KOPT-K1 (cell line): Measurements from ENCODE around the gene TADA2A.

Experiments used
- H3K27ac ChIP-seq: fragments of 200-600 bp; sonication (generic); 2 replicates; pipeline ENCODE4 v1.5.1; 2016; ENCODE audit warnings: antibody characterized with exemption, mild to moderate bottlenecking, low read depth, low read length; ENCODE audit not compliant: poor library complexity, severe bottlenecking
- H3K36me3 ChIP-seq: fragments of 200-600 bp; sonication (generic); 2 replicates; pipeline ENCODE4 v1.5.1; 2017; ENCODE audit warnings: antibody characterized with exemption, mild to moderate bottlenecking, low read length, moderate library complexity; ENCODE audit not compliant: insufficient read depth
- H3K9me3 ChIP-seq: fragments of 200-600 bp; sonication (generic); 2 replicates; pipeline ENCODE4 v1.5.1; 2017; ENCODE audit warnings: antibody characterized with exemption, low read length, mild to moderate bottlenecking; ENCODE audit not compliant: insufficient read depth, poor library complexity, severe bottlenecking

Gene TADA2A, protein sequence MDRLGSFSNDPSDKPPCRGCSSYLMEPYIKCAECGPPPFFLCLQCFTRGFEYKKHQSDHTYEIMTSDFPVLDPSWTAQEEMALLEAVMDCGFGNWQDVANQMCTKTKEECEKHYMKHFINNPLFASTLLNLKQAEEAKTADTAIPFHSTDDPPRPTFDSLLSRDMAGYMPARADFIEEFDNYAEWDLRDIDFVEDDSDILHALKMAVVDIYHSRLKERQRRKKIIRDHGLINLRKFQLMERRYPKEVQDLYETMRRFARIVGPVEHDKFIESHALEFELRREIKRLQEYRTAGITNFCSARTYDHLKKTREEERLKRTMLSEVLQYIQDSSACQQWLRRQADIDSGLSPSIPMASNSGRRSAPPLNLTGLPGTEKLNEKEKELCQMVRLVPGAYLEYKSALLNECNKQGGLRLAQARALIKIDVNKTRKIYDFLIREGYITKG

DNA sequence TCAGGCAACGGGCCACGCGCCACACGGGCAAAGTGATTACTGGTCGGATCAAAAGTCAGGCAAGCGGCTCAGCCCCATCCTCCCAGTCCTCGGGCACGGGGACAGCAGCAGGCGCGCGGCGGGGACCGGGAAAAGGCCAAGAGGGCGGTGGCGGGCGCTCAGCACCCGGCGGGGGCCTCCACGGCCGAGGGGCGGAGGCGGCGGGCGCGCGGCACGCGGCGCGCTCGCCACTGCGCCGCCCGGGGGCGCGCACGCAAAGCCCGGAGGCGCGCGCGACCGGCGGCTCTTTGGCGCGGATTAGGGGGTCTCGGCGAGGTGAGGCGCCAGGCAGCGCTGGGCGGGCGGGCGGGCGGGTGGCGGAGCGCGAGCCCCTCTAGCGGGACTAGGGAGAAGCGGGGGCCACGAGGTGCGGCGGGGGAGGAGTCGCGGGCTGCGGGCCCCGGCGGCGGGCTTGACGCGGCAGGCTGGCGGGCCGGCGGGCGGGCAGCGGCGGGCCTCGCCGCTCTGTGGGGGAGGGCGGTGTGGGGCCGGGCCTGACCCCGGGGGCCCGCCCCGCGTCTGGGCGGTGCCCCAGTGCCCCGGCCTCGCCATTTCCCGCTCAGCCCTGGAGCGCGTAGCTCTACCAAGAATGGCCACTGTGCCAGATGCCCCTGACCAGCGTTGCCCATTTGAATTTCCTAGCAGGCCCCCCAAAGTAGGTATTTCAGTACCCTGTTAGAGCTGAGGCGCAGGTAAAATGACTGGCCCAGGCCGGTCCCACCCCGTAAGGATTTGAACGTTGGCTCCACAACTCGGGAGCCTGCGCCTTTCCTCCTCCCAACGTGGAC is at the start of gene TADA2A, which contains the start of gene ACACA:
TADA2A (plus strand) TSS at position 252 of the 827 bp plus-strand sequence. CDS start 4,480 bp downstream, outside the sequence.
ACACA (minus strand) TSS at position 202 of the 827 bp plus-strand sequence. CDS start 537 bp downstream, outside the sequence.
- Histone ChIP-seq H3K36me3 (peaks cover 19% of the 10 kb centered on the region), H3K27ac (peak within 1 kb of the TSS; percentile 96), H3K9me3 (no peaks in the 10 kb centered on the region)

DNA sequence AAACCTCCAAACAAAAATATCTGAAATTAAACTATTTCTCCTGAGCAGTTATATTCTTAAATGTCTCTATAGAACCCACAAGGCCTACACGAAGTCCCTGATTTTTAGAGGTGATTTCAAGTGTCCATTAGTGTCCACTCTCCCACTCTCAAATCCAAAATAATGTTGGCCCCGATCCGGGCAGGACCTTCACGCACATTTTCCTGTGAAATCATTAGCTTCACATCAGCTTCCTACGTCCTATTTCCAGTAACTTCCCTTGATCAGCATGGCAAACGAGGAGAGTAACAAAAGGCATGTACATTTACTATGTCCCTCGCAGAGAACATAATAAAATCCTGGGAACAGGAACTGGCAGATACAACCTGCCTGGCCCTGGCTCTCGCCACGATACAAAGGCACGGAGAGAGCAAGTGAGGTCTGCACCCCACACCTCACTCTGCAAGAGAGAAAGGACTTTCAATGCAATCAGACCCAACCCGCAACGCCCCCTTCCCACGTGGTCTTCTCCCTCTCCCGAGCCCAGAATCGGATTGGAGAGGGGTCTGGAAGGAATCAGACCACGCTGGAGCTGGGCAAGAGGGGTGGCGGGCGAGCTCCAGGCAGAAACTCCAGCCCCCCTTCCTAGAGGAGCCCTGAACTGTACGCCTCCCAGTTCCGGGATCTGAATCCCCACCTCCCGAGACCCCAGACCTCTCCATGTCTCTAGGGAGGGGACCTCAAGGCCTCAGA is 48.4 kb upstream of the TADA2A start:
- Histone ChIP-seq H3K36me3 (peaks cover 26% of the 10 kb centered on the region), H3K9me3 (no peaks in the 10 kb centered on the region), H3K27ac (peak overlapping the region; percentile 86)

DNA sequence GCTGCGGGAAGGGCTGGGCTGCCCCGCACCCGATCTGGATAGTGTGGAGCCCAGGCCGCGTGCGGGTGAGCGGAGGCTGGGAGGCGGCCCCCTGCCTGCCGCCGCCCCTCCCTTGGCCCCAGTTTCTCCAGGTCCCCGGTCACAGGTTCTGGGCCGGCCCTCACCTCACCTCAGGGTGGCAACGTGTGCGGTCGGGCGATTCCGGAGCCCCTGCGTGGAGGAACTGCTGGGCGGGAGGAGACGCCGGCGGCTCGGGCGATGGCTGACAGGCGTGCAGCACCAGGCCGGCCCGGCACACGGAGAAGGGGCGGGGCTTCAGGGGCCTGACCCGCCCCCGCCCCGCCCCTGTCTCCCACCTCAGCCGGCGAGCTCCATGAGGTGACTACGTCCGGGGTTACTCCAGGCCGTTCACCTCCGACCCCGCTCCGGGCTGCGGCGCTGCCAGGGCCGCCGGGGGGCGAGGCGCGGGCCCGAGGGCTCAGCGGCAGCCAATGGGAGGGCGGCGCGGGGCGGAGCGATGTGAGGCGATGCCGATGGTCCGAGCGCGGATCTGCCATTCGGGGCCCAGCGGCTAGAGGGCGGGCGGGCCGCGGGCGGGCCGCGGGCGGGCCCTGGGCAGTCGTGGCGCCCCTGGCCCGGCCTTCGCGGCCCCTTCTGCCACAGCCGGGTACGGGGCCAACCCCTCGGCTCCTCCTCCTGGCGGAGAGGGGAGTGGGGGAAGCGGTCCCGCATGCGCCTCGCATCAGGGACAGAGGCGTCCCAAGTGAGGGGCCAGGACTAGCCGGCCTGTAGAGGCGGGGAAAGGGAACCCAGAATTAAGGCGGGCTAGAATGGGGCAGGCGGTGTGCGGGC is 47.6 kb upstream of the TADA2A start:
- peak overlapping the region; percentile 86 for H3K27ac ChIP-seq
- H3K9me3 ChIP-seq, result no peaks in the 10 kb centered on the region
- peaks cover 18% of the 10 kb centered on the region for H3K36me3 ChIP-seq

DNA sequence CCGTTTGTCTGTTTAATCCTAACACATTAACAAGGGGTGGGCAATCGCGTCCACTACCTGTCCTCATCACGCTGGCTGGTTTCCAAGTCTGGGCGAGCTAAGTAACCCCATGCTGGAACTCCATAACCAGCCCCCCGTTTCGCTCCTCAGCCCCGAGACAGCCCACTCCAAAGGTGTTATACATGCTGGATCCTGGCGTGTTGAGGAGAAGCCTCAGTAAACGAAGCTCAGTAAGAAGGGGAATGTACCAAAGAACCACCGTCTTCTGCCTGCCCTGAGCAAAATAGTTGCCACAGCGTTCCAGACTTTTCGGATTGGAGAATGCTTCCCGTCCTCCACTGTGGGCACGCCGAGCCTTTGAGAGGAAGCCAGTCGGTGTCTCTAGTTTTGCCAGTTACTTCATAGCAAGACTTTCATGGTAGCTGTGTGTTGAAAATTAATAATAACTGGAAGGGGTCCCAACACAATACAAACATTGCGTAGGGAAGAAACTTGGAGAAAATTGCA is 47.0 kb upstream of the TADA2A start:
- H3K27ac ChIP-seq, result peak overlapping the region; percentile 86
- no peaks in the 10 kb centered on the region for H3K9me3 ChIP-seq
- peaks cover 11% of the 10 kb centered on the region for H3K36me3 ChIP-seq

DNA sequence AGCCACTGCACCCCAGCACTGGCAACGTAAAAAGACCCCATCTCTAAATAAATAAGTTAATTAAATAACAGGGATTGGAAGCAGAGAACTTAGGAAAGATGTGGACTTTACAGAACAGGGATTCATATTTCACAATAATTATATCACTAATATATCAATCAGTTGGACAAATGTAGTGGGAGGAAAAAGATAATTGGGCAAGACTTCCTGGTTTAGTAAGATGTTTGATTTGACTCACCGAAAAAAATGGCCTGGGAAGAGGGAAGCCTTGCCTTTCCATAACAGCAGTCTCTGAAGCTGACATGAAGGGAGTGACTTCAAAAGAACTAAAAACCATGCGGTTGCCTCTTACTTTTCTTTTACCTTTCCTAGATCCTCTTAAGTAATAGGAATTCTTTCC is 46.1 kb upstream of the TADA2A start:
- peaks cover 4% of the 10 kb centered on the region; the same call in 1 of the 2 replicates for H3K36me3 ChIP-seq
- H3K27ac ChIP-seq, result no peak overlapping the region
- no peaks in the 10 kb centered on the region for H3K9me3 ChIP-seq

DNA sequence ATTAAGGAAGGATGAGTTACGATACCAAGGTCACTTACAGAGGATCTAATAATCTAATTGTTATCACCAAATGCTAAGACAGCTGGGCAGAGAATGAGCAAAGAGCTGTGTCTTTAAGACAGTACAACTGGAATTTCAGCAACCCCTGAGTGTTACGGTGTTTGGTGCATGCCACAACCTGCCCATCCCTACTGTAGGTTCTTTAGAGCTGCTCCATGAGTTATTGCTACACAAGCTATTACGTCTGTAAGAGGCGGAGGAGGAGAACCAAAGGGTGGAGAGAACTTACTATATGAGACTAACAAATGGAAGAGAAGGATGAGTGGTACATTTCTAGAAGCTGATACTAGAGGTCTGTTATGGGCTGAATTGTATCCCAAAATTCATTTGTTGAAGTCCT is 45.1 kb upstream of the TADA2A start:
- Histone ChIP-seq H3K36me3 (peaks cover 4% of the 10 kb centered on the region; the same call in 1 of the 2 replicates), H3K27ac (no peak overlapping the region), H3K9me3 (no peaks in the 10 kb centered on the region)

DNA sequence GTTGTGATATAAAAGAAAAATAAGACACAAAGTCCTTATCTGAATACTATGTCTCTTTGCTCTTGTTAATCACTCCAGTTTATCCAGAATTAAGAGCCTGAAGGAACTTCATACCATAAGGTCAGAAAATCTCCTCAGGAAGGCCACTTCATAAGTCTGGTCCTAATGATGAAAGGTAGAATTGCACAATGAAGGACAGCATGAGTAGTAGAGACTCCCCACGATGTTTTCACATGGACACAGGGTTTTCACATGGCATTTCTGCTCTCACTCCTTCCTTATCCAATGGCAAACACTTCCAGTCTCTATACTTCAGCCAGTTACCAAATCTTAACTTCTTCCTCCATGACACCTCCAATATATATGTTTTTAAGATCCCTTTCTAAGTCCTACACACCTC is 41.1 kb upstream of the TADA2A start:
- no peak overlapping the region for H3K27ac ChIP-seq
- H3K36me3 ChIP-seq, result no peaks in the 10 kb centered on the region
- no peaks in the 10 kb centered on the region for H3K9me3 ChIP-seq

DNA sequence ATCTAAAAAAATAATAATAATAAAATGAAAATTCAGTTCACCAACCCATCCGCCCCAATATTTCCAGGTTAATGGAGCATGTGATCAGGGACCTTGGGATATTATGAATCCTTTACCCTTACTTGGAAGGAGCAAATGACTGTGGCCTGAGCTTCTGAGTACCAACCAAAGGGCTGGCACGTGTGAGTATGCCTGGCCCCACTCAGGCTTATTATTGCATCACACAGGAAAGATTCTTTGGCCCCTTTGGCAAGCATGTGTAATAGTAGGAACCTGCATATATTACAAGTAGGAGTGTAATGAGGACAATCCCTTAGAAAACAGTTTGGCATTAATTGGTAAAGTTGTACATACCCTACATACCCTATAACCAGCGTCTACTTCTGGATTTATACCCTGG is 38.1 kb upstream of the TADA2A start:
- no peaks in the 10 kb centered on the region for H3K36me3 ChIP-seq
- no peaks in the 10 kb centered on the region for H3K9me3 ChIP-seq
- H3K27ac ChIP-seq, result no peak overlapping the region

DNA sequence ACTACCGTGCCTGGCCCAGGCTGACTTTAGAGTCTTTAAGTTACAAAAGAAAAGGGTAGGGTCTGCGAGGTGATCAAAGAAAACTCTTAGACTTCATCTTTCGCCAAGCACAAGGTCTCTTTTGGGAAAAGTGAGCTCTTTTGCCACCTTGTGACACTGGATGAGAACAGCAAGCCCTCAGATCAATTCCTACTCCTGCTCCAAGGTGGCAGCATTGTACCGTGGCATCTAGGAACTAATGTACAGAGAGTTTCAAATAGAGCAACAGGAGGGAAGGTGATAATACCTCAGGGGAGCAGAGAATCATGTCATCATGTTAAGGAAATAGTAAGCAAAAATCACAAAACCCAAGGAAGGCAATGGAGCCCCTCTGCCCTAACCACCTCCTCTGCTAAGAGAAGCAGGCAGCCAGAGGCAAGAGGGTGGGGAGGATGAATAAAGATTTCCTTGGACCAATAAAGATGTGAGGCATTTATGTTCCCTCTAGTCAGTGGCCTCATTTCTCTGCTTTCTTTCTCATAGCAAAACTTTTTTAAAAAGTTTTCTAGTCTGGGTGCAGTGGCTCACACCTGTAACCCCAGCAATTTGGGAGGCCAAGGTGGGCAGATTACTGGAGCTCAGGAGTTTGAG is 33.0 kb upstream of the TADA2A start:
- Histone ChIP-seq H3K9me3 (no peaks in the 10 kb centered on the region), H3K27ac (no peak overlapping the region), H3K36me3 (no peaks in the 10 kb centered on the region)

DNA sequence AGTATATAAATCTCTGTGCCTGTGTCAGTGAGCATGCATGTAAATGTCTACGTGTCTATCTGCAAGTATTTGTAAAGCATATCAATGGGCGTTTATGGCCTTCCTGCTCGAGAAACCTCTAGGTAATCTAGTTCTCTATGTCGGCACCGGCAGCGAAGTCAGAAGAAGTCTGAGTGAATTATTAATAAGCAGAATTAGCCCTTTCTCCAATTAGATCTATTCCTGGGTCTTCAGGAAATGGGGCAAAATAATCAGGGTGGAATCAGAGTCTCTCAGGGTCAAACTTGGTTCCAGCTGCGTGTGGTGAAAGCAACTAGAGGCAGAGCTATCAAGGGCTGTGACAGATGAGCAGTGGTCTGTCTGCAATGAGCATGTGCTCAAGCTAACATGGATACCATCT is 31.0 kb upstream of the TADA2A start, which contains the start of gene C17orf78:
C17orf78 (plus strand) TSS at position 280 of the 400 bp plus-strand sequence; CDS start at position 388, 108 bp downstream.
- H3K36me3 ChIP-seq, result no peaks in the 10 kb centered on the region
- H3K9me3 ChIP-seq, result no peaks in the 10 kb centered on the region
- no peak within 1 kb of the TSS for H3K27ac ChIP-seq

DNA sequence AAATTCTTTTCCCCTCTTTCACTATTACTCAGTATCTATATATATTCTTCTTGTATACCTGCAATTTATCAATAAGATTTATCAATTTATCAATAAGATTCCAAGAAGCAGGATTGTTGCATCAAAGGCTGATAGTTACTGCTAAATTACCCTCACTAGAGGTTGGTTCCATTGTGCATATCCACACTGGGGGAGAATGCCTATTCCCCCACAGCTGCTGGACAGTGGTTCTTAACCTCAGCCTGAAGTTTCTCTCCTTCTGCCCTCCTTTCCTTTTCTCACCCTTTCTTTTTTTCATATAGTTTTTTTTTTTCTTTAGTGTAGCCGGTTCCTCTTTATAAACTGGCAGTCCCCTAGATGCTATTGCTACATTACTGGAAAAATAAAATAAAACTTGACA is 24.6 kb upstream of the TADA2A start:
- no peak overlapping the region for H3K27ac ChIP-seq

DNA sequence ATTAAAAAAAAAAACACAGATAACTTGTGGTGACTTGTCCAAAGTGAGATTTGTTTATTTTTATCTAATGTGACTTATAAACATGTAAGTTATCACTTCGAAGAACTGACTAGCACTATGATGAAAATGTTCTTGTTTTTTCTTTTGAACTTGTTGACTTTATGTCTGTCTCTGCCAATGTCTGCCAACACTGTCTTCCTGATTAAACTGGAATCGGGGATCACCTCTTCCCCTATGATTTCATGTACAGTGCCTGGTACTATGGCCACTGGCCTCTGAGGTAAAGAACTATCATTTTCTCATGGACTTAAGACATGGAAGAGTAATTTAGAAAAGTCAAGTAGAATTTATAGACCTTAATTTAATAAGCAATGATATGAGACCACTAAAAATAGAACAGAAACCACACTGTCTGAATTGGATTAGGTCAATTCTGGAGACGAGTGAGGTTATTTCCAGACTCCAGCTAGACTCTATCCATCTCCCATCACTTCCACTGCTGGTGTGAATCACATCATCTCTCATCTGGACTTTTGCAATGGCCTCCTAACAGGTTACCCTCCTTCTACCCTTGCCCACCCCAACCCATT is 22.0 kb upstream of the TADA2A start:
- H3K27ac ChIP-seq, result no peak overlapping the region

More for the DNA sequence above, 24.6 kb upstream of the TADA2A start:
- Histone ChIP-seq H3K9me3 (no peaks in the 10 kb centered on the region), H3K36me3 (no peaks in the 10 kb centered on the region)

DNA sequence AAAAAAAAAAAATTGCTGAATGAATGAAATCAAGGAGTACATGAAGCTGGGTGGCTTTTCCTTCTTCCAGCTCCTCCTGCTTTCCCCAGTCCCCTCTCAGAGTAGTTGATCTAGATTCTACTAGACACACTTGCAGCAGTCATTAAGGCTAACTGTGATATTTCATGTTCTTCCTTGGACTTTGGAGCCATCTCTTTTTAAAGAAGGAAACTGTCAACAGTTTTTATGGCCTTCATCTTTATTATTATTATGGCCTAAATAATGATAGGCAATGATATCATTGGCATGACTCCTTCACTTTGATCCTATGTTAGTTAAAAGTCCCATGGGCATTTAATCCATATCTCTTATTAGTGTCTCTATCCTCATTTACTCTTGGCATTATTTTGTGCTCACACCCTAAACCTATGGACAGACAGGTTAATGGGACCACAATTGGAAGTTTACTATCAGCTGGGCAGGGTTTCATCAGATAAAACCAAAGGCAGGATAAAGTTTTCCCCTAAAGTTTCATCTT is 21.2 kb upstream of the TADA2A start:
- Histone ChIP-seq H3K9me3 (no peaks in the 10 kb centered on the region), H3K27ac (no peak overlapping the region), H3K36me3 (no peaks in the 10 kb centered on the region)

More for the DNA sequence above, 22.0 kb upstream of the TADA2A start:
- H3K36me3 ChIP-seq, result no peaks in the 10 kb centered on the region
- H3K9me3 ChIP-seq, result no peaks in the 10 kb centered on the region
